ENCODE results near the gene ABCB1. TPM values are rescaled to one million over a fixed set of nuclear protein-coding genes. Genes with fewer than 3 reads are reported as not detected.
"Not testable (repeated sequence)": the region's sequence is repeated elsewhere in the genome, so short reads cannot be mapped to it uniquely, and the experiment has no call there.

Gene ABCB1
- total and polyA plus RNA-seq, 5 donors = 0.50 to 3.3 (median 0.62) TPM

GRCh38 chr7:87471473-87471872 is 129.2 kb downstream of the ABCB1 start:
- peaks cover 2% of the 10 kb centered on the region for H3K4me1 ChIP-seq (ENCODE audit: control insufficient read depth, insufficient read depth, low read length)
- intact Hi-C loops (cut with DNase I) = no loop called here
- WGBS = 82% methylated on average over 2 of the region's 2 CpGs
- DNase-seq (no peak), ATAC-seq (no peak)
- no peaks in the 10 kb centered on the region for H3K27me3 ChIP-seq (ENCODE audit: control insufficient read depth, insufficient read depth)
- no peak overlapping the region for H3K4me3 ChIP-seq (ENCODE audit: low read length)
- H3K9me3 ChIP-seq (ENCODE audit: control insufficient read depth, low read length) = no peaks in the 10 kb centered on the region
- H3K27ac ChIP-seq (ENCODE audit: low read length) = no peak overlapping the region

GRCh38 chr7:87469204-87469603 is 131.5 kb downstream of the ABCB1 start:
- H3K27me3 ChIP-seq (ENCODE audit: control insufficient read depth, insufficient read depth); intact Hi-C loops (cut with DNase I); ATAC-seq; H3K27ac ChIP-seq (ENCODE audit: low read length); DNase-seq; H3K4me1 ChIP-seq (ENCODE audit: control insufficient read depth, insufficient read depth, low read length); H3K4me3 ChIP-seq (ENCODE audit: low read length); H3K9me3 ChIP-seq (ENCODE audit: control insufficient read depth, low read length): not testable (repeated sequence)

- H3K4me3 ChIP-seq (ENCODE audit: low read length); intact Hi-C loops (cut with DNase I); H3K9me3 ChIP-seq (ENCODE audit: control insufficient read depth, low read length); H3K27me3 ChIP-seq (ENCODE audit: control insufficient read depth, insufficient read depth); DNase-seq; H3K27ac ChIP-seq (ENCODE audit: low read length); H3K4me1 ChIP-seq (ENCODE audit: control insufficient read depth, insufficient read depth, low read length); ATAC-seq: not testable (repeated sequence)
- 88% methylated on average over 7 of the region's 7 CpGs for WGBS
Measured at GRCh38 chr7:87465534-87465880, 135.2 kb downstream of the ABCB1 start.

GRCh38 chr7:87464830-87465533 is 135.7 kb downstream of the ABCB1 start:
- H3K4me1 ChIP-seq (ENCODE audit: control insufficient read depth, insufficient read depth, low read length); H3K27me3 ChIP-seq (ENCODE audit: control insufficient read depth, insufficient read depth); H3K9me3 ChIP-seq (ENCODE audit: control insufficient read depth, low read length); intact Hi-C loops (cut with DNase I); H3K4me3 ChIP-seq (ENCODE audit: low read length); DNase-seq; ATAC-seq; H3K27ac ChIP-seq (ENCODE audit: low read length): not testable (repeated sequence)
- WGBS = 64% methylated on average over 16 of the region's 16 CpGs

GRCh38 chr7:87463982-87464381 is 136.7 kb downstream of the ABCB1 start:
- no peaks in the 10 kb centered on the region for H3K9me3 ChIP-seq (ENCODE audit: control insufficient read depth, low read length)
- intact Hi-C loops (cut with DNase I) = no loop called here
- WGBS = 82% methylated on average over 2 of the region's 2 CpGs
- DNase-seq (no peak), ATAC-seq (no peak)
- no peaks in the 10 kb centered on the region for H3K27me3 ChIP-seq (ENCODE audit: control insufficient read depth, insufficient read depth)
- no peak overlapping the region for H3K4me3 ChIP-seq (ENCODE audit: low read length)
- H3K27ac ChIP-seq (ENCODE audit: low read length) = no peak overlapping the region
- no peaks in the 10 kb centered on the region for H3K4me1 ChIP-seq (ENCODE audit: control insufficient read depth, insufficient read depth, low read length)

- 91% methylated on average over 3 of the region's 3 CpGs for WGBS
- H3K4me1 ChIP-seq (ENCODE audit: control insufficient read depth, insufficient read depth, low read length); H3K4me3 ChIP-seq (ENCODE audit: low read length); H3K9me3 ChIP-seq (ENCODE audit: control insufficient read depth, low read length); intact Hi-C loops (cut with DNase I); H3K27me3 ChIP-seq (ENCODE audit: control insufficient read depth, insufficient read depth); DNase-seq; H3K27ac ChIP-seq (ENCODE audit: low read length); ATAC-seq: not testable (repeated sequence)
Measured at GRCh38 chr7:87460444-87460843, 140.2 kb downstream of the ABCB1 start.

- 78% methylated on average over 2 of the region's 2 CpGs for WGBS
- H3K4me3 ChIP-seq (ENCODE audit: low read length) = no peak overlapping the region
- H3K9me3 ChIP-seq (ENCODE audit: control insufficient read depth, low read length) = no peaks in the 10 kb centered on the region
- intact Hi-C loops (cut with DNase I) = no loop called here
- no peaks in the 10 kb centered on the region for H3K4me1 ChIP-seq (ENCODE audit: control insufficient read depth, insufficient read depth, low read length)
- ATAC-seq (no peak), DNase-seq (no peak)
- no peaks in the 10 kb centered on the region for H3K27me3 ChIP-seq (ENCODE audit: control insufficient read depth, insufficient read depth)
- no peak overlapping the region for H3K27ac ChIP-seq (ENCODE audit: low read length)
Measured at GRCh38 chr7:87459941-87460340, 140.7 kb downstream of the ABCB1 start.

GRCh38 chr7:87458148-87458547 is 142.5 kb downstream of the ABCB1 start:
- DNase-seq = no peak
- Histone ChIP-seq H3K27me3 (ENCODE audit: control insufficient read depth, insufficient read depth) (no peaks in the 10 kb centered on the region), H3K27ac (ENCODE audit: low read length) (no peak overlapping the region), H3K4me3 (ENCODE audit: low read length) (no peak overlapping the region), H3K4me1 (ENCODE audit: control insufficient read depth, insufficient read depth, low read length) (no peaks in the 10 kb centered on the region), H3K9me3 (ENCODE audit: control insufficient read depth, low read length) (no peaks in the 10 kb centered on the region)
- no peak for ATAC-seq
- intact Hi-C loops (cut with DNase I) = no loop called here
- 57% methylated on average over 3 of the region's 3 CpGs for WGBS

GRCh38 chr7:87456247-87456646 is 144.4 kb downstream of the ABCB1 start:
- ATAC-seq = peak; percentile 59 to 82
- no peaks in the 10 kb centered on the region for H3K4me1 ChIP-seq (ENCODE audit: control insufficient read depth, insufficient read depth, low read length)
- WGBS = 24% methylated on average over 2 of the region's 2 CpGs
- no peaks in the 10 kb centered on the region for H3K9me3 ChIP-seq (ENCODE audit: control insufficient read depth, low read length)
- H3K27ac ChIP-seq (ENCODE audit: low read length) = no peak overlapping the region
- H3K4me3 ChIP-seq (ENCODE audit: low read length) = no peak overlapping the region
- intact Hi-C loops (cut with DNase I) = no loop called here
- peak in 1 of 3 donors; percentile 31 for DNase-seq
- no peaks in the 10 kb centered on the region for H3K27me3 ChIP-seq (ENCODE audit: control insufficient read depth, insufficient read depth)

Other genes with a start within 250 kb of the ABCB1 start
- 1 to 10 TPM; 6.9 to 7.9 (median 7.7) TPM for gene ABCB4, start 125.2 kb downstream of the ABCB1 start, total RNA-seq
- gene ABCB4, start 125.2 kb downstream of the ABCB1 start, polyA plus RNA-seq = 5.4 TPM
- 1 to 10 TPM in 3 of 4 donors, under 1 TPM in 1; 0.82 to 6.1 (median 2.1) TPM for gene RUNDC3B, start 27.5 kb upstream of the ABCB1 start, total RNA-seq
- gene RUNDC3B, start 27.5 kb upstream of the ABCB1 start, polyA plus RNA-seq = 0.43 TPM

Measured in right cardiac atrium (tissue), 5 donors.